HCT116 (cell line): ENCODE data around the gene RSRC1. TPM values are rescaled to one million over a fixed set of nuclear protein-coding genes. Genes with fewer than 3 reads are reported as not detected.

ENCODE experiments used
- ATAC-seq: fragments of 200-7000 bp; cut with Tn5 transposase; 2 replicates; pipeline ENCODE4 v1.9.1; 2020; ENCODE audit warnings: mild to moderate bottlenecking, moderate library complexity
- BruUV-seq: library from RNA; stranded (reverse); fragments of 400-500 nt; replicated peaks from 2 replicates; lab custom pipeline; 2021; lab: Mats Ljungman, UMichigan
- CTCF ChIA-PET: fragments of 300-600 bp; sonication (Branson Sonifier 250); formaldehyde crosslinking; loops from one replicate; lab custom pipeline; 2021; ENCODE audit warnings: antibody characterized with exemption; lab: Charles Lee
- POLR2A ChIA-PET: fragments of 300-600, 350-600 bp; sonication (Branson Sonifier 250); formaldehyde crosslinking; loops from one replicate; lab custom pipeline; 2021; ENCODE audit warnings: antibody characterized with exemption; lab: Charles Lee
- RAD21 ChIA-PET, 2 experiments: fragments of 300-600 bp; sonication (Branson Sonifier 250); formaldehyde crosslinking; loops; one replicate each; lab custom pipeline; 2023; ENCODE audit warnings: low total read pairs in 2 of 2; ENCODE audit not compliant: uncharacterized antibody in 2 of 2, unreplicated experiment in 2 of 2, low non-redundant PET in 1 of 2; lab: Charles Lee
- DNase-seq: peaks from one replicate; pipeline ENCODE4 v3.0.0-alpha.2; 2010; ENCODE audit warnings: low read depth, low spot score
- H2AFZ ChIP-seq: fragments of 200-600 bp; shearing (Covaris generic), sonication (generic); 2 replicates; pipeline ENCODE4 v1.6.1; 2017; ENCODE audit warnings: low read depth, mixed run types, mixed read lengths, antibody characterized with exemption, low read length; ENCODE audit not compliant: poor library complexity, severe bottlenecking
- H3K27ac ChIP-seq: 2 replicates; pipeline ENCODE4 v1.5.1; 2012; ENCODE audit warnings: low read depth, low read length
- H3K27me3 ChIP-seq: fragments of 200-600 bp; sonication (generic); 2 replicates; pipeline ENCODE4 v1.6.1; 2016; ENCODE audit warnings: mixed run types, low read length, mixed read lengths; ENCODE audit not compliant: insufficient read depth
- H3K36me3 ChIP-seq, 2 experiments: fragments of 200-500 bp in 1 of 2; fragments of 200-600 bp in 1 of 2; sonication (Bioruptor generic) in 1 of 2; sonication (generic) in 1 of 2; 2 replicates each; pipeline versions ENCODE4 v1.5.1 to v1.6.1; 2014 to 2016; ENCODE audit warnings: low read length in 2 of 2, inconsistent platforms in 1 of 2, mixed read lengths in 1 of 2, mixed run types in 1 of 2; ENCODE audit not compliant: insufficient read depth in 2 of 2, control insufficient read depth in 1 of 2
- H3K4me1 ChIP-seq, 2 experiments: fragments of 200-600 bp in 1 of 2; sonication (generic) in 1 of 2; 2 replicates each; pipeline versions ENCODE4 v1.5.1 to v1.6.1; 2012 to 2017; ENCODE audit warnings: low read length in 2 of 2, inconsistent platforms in 1 of 2, mild to moderate bottlenecking in 1 of 2, mixed read lengths in 1 of 2, mixed run types in 1 of 2, moderate library complexity in 1 of 2; ENCODE audit not compliant: insufficient read depth in 2 of 2, control insufficient read depth in 1 of 2
- H3K4me2 ChIP-seq: fragments of 200-600 bp; sonication (generic); 2 replicates; pipeline ENCODE4 v1.6.1; 2017; ENCODE audit warnings: mixed run types, low read length, mixed read lengths
- H3K4me3 ChIP-seq, 2 experiments: fragments of 200-600 bp in 1 of 2; sonication (generic) in 1 of 2; replicated peaks in 1 of 2; 2 replicates each; pipeline ENCODE4 v1.5.1; 2011 to 2016; ENCODE audit warnings: low read length in 2 of 2, control low read depth in 1 of 2, low read depth in 1 of 2, mild to moderate bottlenecking in 1 of 2, mixed read lengths in 1 of 2, mixed run types in 1 of 2
- H3K79me2 ChIP-seq: fragments of 200-600 bp; sonication (generic); 2 replicates; pipeline ENCODE4 v1.6.1; 2017; ENCODE audit warnings: mild to moderate bottlenecking, mixed run types, low read length, moderate library complexity, mixed read lengths; ENCODE audit not compliant: insufficient read depth
- H3K9ac ChIP-seq: fragments of 200-600 bp; sonication (generic); 2 replicates; pipeline ENCODE4 v1.6.1; 2016; ENCODE audit warnings: low read length, mixed read lengths
- H3K9me2 ChIP-seq: fragments of 200-600 bp; sonication (generic), shearing (Covaris generic); 2 replicates; pipeline ENCODE4 v1.6.1; 2017; ENCODE audit warnings: mixed run types, mild to moderate bottlenecking, moderate library complexity; ENCODE audit not compliant: insufficient read depth
- H3K9me3 ChIP-seq, 2 experiments: fragments of 200-500 bp in 1 of 2; fragments of 200-600 bp in 1 of 2; sonication (Bioruptor generic) in 1 of 2; sonication (generic) in 1 of 2; 2 replicates each; pipeline ENCODE4 v1.6.1; 2014 to 2017; ENCODE audit warnings: low read length in 2 of 2, mixed read lengths in 2 of 2, inconsistent platforms in 1 of 2, low read depth in 1 of 2, mild to moderate bottlenecking in 1 of 2, mixed run types in 1 of 2, moderate library complexity in 1 of 2; ENCODE audit not compliant: control insufficient read depth in 1 of 2, insufficient read depth in 1 of 2
- H4K20me1 ChIP-seq: fragments of 200-600 bp; sonication (generic), shearing (Covaris generic); 2 replicates; pipeline ENCODE4 v1.6.1; 2017; ENCODE audit warnings: mixed run types, mild to moderate bottlenecking, moderate library complexity; ENCODE audit not compliant: insufficient read depth
- CBX3 ChIP-seq: IDR thresholded peaks from 2 replicates; pipeline ENCODE4 v1.6.1; 2012; ENCODE audit warnings: low read depth
- FOSL1 ChIP-seq: IDR thresholded peaks from 2 replicates; pipeline ENCODE4 v1.6.1; 2012; ENCODE audit warnings: low read depth
- JUND ChIP-seq: IDR thresholded peaks from 2 replicates; pipeline ENCODE4 v1.6.1; 2012
- POLR2A ChIP-seq: IDR thresholded peaks from 2 replicates; pipeline ENCODE4 v1.7.0; 2011; ENCODE audit warnings: borderline replicate concordance; ENCODE audit not compliant: insufficient read depth, insufficient read length; ENCODE audit errors: extremely low read depth
- SIN3A ChIP-seq: IDR thresholded peaks from 2 replicates; pipeline ENCODE4 v1.6.1; 2012; ENCODE audit warnings: low read depth
- YY1 ChIP-seq: IDR thresholded peaks from 2 replicates; pipeline ENCODE4 v1.6.1; 2011; ENCODE audit warnings: low read length, low read depth, moderate library complexity, mild to moderate bottlenecking; ENCODE audit not compliant: insufficient replicate concordance; ENCODE audit errors: extremely low read depth
- intact Hi-C: fragments of 100-400 bp; cut with micrococcal nuclease; formaldehyde crosslinking; loops from 2 replicates; pipeline ENCODE4 v1.10.0; 2022
- total RNA-seq: library from RNA; stranded (reverse); gene quantifications from one replicate; pipeline ENCODE4 v1.2.1, GENCODE V29; 2021; ENCODE audit not compliant: unreplicated experiment
- TF ChIP-seq, protein P1 (sequence below): IDR thresholded peaks from 2 replicates; pipeline ENCODE4 v1.6.1; 2011; ENCODE audit warnings: mild to moderate bottlenecking, low read length, moderate library complexity; ENCODE audit not compliant: insufficient replicate concordance; ENCODE audit errors: extremely low read depth
- TF ChIP-seq, protein P2 (sequence below), 3 experiments: fragments of 200-600 bp in 1 of 3; sonication (generic) in 1 of 3; IDR thresholded peaks in 2 of 3; conservative IDR thresholded peaks in 1 of 3; 2 replicates each; pipeline ENCODE4 v1.5.1; 2012 to 2017; ENCODE audit warnings: low read depth in 2 of 3, low read length in 2 of 3, antibody characterized with exemption in 1 of 3, borderline replicate concordance in 1 of 3, control low read depth in 1 of 3, mild to moderate bottlenecking in 1 of 3, mixed read lengths in 1 of 3, mixed run types in 1 of 3, moderate library complexity in 1 of 3; ENCODE audit not compliant: insufficient read depth in 1 of 3

RSRC1 gene
- total RNA-seq, 1 experiment from 2014 or later, result 37.1 TPM

DNA sequence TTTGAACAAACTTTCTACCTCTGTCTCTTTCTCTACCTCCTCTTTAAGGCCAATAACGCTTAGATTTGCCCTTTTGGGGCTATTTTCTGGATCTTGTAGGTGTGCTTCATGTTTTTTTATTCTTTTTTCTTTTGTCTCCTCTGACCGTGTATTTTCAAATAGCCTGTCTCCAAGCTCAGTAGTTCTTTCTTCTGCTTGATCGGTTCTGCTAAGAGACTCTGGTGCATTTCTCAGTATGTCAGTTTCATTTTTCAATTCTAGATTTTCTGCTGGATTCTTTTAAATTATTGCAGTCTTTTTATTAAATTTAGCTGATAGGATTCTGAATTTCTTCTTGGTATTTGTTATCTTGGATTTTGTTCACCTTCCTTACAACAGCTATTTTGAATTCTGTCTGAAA, 148.7 kb downstream of the RSRC1 start:
- no peak overlapping the region for H3K4me3 ChIP-seq
- no peaks in the 10 kb centered on the region for H3K9me3 ChIP-seq
- POLR2A ChIA-PET, result no interaction called here
- H3K4me1 ChIP-seq, result no peaks in the 10 kb centered on the region
- intact Hi-C loops, result no loop called here
- DNase-seq (no peak), ATAC-seq (no peak)
- no peaks in the 10 kb centered on the region; the same call in 1 of the 2 replicates for H3K79me2 ChIP-seq
- H3K4me2 ChIP-seq, result no peak overlapping the region
- TF ChIP-seq, protein P1, sequence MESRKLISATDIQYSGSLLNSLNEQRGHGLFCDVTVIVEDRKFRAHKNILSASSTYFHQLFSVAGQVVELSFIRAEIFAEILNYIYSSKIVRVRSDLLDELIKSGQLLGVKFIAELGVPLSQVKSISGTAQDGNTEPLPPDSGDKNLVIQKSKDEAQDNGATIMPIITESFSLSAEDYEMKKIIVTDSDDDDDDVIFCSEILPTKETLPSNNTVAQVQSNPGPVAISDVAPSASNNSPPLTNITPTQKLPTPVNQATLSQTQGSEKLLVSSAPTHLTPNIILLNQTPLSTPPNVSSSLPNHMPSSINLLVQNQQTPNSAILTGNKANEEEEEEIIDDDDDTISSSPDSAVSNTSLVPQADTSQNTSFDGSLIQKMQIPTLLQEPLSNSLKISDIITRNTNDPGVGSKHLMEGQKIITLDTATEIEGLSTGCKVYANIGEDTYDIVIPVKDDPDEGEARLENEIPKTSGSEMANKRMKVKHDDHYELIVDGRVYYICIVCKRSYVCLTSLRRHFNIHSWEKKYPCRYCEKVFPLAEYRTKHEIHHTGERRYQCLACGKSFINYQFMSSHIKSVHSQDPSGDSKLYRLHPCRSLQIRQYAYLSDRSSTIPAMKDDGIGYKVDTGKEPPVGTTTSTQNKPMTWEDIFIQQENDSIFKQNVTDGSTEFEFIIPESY, result no peak
- TF ChIP-seq JUND (no peak), YY1 (no peak), POLR2A (no peak), SIN3A (no peak), CBX3 (no peak), FOSL1 (no peak)
- TF ChIP-seq, protein P2, sequence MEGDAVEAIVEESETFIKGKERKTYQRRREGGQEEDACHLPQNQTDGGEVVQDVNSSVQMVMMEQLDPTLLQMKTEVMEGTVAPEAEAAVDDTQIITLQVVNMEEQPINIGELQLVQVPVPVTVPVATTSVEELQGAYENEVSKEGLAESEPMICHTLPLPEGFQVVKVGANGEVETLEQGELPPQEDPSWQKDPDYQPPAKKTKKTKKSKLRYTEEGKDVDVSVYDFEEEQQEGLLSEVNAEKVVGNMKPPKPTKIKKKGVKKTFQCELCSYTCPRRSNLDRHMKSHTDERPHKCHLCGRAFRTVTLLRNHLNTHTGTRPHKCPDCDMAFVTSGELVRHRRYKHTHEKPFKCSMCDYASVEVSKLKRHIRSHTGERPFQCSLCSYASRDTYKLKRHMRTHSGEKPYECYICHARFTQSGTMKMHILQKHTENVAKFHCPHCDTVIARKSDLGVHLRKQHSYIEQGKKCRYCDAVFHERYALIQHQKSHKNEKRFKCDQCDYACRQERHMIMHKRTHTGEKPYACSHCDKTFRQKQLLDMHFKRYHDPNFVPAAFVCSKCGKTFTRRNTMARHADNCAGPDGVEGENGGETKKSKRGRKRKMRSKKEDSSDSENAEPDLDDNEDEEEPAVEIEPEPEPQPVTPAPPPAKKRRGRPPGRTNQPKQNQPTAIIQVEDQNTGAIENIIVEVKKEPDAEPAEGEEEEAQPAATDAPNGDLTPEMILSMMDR (IDR thresholded peaks at IDR 0.05 in 2 of 3, conservative IDR thresholded peaks at IDR 0.05 in 1 of 3; ENCODE audit: borderline replicate concordance in 1 of 3, insufficient read depth in 1 of 3, low read depth in 2 of 3, low read length in 2 of 3), result no peak
- CTCF ChIA-PET, result no interaction called here
- no peak overlapping the region for H2AFZ ChIP-seq
- no peaks in the 10 kb centered on the region for H3K36me3 ChIP-seq
- no peak overlapping the region for H3K9ac ChIP-seq
- no peaks in the 10 kb centered on the region for H4K20me1 ChIP-seq
- RAD21 ChIA-PET, result no interaction called here
- no peaks in the 10 kb centered on the region for H3K27me3 ChIP-seq
- H3K9me2 ChIP-seq, result no peaks in the 10 kb centered on the region
- no TSS peak for BruUV-seq
- H3K27ac ChIP-seq, result no peak overlapping the region
